ENCODE results near the gene PMM1.
"Not testable (repeated sequence)": the region's sequence is repeated elsewhere in the genome, so short reads cannot be mapped to it uniquely, and the experiment has no call there.

The PMM1 gene

GRCh38 chr22:41582694-41583093 lies 6.9 kb downstream of the PMM1 start:
- Mint-ChIP-seq H3K4me1 (ENCODE audit: low read depth) (peaks cover 3% of the 10 kb centered on the region), H3K27me3 (ENCODE audit: low read depth) (no peaks in the 10 kb centered on the region), H3K36me3 (ENCODE audit: low read depth) (peaks cover 17% of the 10 kb centered on the region), H3K9me3 (no peaks in the 10 kb centered on the region), H3K27ac (no peak overlapping the region), H3K4me3 (no peak overlapping the region)
- no peak for DNase-seq (ENCODE audit: low spot score)

DNA sequence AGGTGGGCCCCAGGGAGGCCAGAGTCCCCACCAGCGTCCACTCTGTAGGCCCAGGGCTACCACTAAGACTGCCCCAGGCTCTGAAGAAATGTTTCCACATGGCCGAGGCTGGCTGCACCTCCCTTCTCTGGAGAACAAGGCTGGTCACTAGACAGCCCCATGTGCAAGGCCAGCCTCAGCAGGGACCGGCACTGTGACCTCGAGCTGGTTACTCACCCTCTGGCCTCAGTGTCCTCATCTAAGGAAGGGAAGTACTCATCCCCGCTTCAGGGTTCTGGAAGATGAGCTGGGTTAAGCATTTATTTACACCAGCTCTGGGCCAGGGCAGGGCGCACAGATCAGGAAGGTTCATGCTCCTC lies 9.7 kb downstream of the PMM1 start:
- DNase-seq (ENCODE audit: low spot score), result no peak
- no peak overlapping the region for H3K4me3 Mint-ChIP-seq
- no peak overlapping the region for H3K27ac Mint-ChIP-seq
- peaks cover 22% of the 10 kb centered on the region for H3K36me3 Mint-ChIP-seq (ENCODE audit: low read depth)
- H3K27me3 Mint-ChIP-seq (ENCODE audit: low read depth), result no peaks in the 10 kb centered on the region
- no peaks in the 10 kb centered on the region for H3K9me3 Mint-ChIP-seq
- H3K4me1 Mint-ChIP-seq (ENCODE audit: low read depth), result no peaks in the 10 kb centered on the region

GRCh38 chr22:41579297-41579996 lies 10.2 kb downstream of the PMM1 start:
- Mint-ChIP-seq H3K27me3 (ENCODE audit: low read depth) (no peaks in the 10 kb centered on the region), H3K27ac (no peak overlapping the region), H3K36me3 (ENCODE audit: low read depth) (peaks cover 22% of the 10 kb centered on the region), H3K4me1 (ENCODE audit: low read depth) (no peaks in the 10 kb centered on the region), H3K4me3 (no peak overlapping the region), H3K9me3 (no peaks in the 10 kb centered on the region)
- no peak for DNase-seq (ENCODE audit: low spot score)

- H3K36me3 Mint-ChIP-seq (ENCODE audit: low read depth), result peaks cover 19% of the 10 kb centered on the region
- no peak overlapping the region for H3K4me3 Mint-ChIP-seq
- H3K27me3 Mint-ChIP-seq (ENCODE audit: low read depth), result no peaks in the 10 kb centered on the region
- DNase-seq (ENCODE audit: low spot score), result no peak
- no peaks in the 10 kb centered on the region for H3K9me3 Mint-ChIP-seq
- no peaks in the 10 kb centered on the region for H3K4me1 Mint-ChIP-seq (ENCODE audit: low read depth)
- no peak overlapping the region for H3K27ac Mint-ChIP-seq
These were observed 10.8 kb downstream of the PMM1 start for GRCh38 chr22:41578818-41579217.

DNA sequence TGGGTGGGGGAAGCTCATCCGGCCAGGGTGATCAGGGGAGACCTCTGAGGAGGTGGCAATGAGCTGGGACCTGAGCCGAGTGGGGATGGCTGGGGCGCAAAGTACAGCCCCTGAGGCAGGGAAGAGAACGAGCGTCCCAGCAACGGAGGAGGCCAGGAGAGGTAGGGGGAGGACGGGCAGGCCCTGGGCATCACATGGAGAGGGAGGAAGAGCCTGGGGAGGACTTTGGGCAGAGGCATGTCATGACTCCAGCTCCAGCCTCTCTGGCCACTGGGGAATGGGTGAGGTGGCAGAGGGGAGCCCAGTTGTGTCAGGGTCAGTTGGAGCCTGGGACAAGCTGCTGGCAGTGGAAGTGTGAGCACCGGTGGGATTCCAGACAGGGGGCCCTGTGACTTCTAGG lies 11.5 kb downstream of the PMM1 start:
- Mint-ChIP-seq H3K4me3 (no peak overlapping the region), H3K36me3 (ENCODE audit: low read depth) (peaks cover 15% of the 10 kb centered on the region), H3K9me3 (no peaks in the 10 kb centered on the region), H3K27ac (no peak overlapping the region), H3K4me1 (ENCODE audit: low read depth) (no peaks in the 10 kb centered on the region), H3K27me3 (ENCODE audit: low read depth) (no peaks in the 10 kb centered on the region)
- DNase-seq (ENCODE audit: low spot score), result no peak

DNA sequence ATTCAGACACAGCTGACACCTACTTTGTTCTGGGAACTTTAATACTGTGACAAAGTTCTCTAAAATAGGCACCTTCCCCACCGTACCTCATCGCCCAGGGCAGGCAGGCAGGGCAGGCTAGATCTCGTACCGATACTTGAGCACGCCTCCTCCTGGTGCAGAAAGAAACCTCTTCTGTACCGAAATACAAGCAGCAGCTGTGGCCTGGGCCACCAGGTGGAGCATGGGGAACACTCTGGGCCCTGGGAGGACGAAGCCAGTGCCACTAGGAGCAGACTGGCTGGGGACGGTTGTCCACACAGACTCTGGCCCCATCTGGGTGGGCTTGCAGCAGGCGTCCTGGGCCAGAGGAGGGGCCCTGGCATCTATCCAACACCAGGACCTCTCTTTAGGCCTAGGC lies 12.8 kb downstream of the PMM1 start:
- no peak overlapping the region for H3K27ac Mint-ChIP-seq
- no peaks in the 10 kb centered on the region for H3K27me3 Mint-ChIP-seq (ENCODE audit: low read depth)
- H3K4me1 Mint-ChIP-seq (ENCODE audit: low read depth), result no peaks in the 10 kb centered on the region
- peak; percentile 8 for DNase-seq (ENCODE audit: low spot score)
- H3K36me3 Mint-ChIP-seq (ENCODE audit: low read depth), result peaks cover 9% of the 10 kb centered on the region
- H3K4me3 Mint-ChIP-seq, result no peak overlapping the region
- H3K9me3 Mint-ChIP-seq, result no peaks in the 10 kb centered on the region

- no peaks in the 10 kb centered on the region for H3K9me3 Mint-ChIP-seq
- H3K27ac Mint-ChIP-seq, result no peak overlapping the region
- H3K4me3 Mint-ChIP-seq, result no peak overlapping the region
- no peaks in the 10 kb centered on the region for H3K4me1 Mint-ChIP-seq (ENCODE audit: low read depth)
- H3K27me3 Mint-ChIP-seq (ENCODE audit: low read depth), result no peaks in the 10 kb centered on the region
- peaks cover 9% of the 10 kb centered on the region for H3K36me3 Mint-ChIP-seq (ENCODE audit: low read depth)
- DNase-seq (ENCODE audit: low spot score), result no peak
These were observed 14.1 kb downstream of the PMM1 start for GRCh38 chr22:41575533-41575932.

DNA sequence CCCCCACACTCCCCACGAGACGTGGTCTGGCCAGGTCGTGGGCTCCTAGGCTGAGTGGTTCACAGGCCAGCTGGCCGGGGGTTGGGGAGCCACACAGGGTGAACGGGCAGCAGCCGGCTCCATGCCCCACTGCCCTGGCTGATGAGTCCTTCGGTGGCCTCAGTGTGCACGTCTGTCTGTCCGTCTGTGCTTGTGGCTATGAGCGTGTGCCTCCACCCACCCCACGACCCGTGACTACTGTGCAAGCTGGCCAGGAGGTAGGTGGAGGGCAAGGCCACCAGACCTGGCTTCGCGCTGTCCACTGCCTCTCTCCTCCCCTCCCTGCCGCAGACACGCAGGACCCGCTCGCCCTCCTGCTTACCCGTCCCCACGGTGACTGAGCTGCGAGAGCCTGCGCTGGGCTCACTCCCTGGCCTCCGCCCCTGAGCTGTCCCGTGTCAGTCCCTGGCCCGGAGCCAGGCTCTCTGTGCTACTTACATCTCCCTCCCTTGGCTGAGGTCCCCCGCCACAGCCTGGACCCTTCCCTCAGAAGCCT lies 14.7 kb downstream of the PMM1 start:
- Mint-ChIP-seq H3K36me3 (ENCODE audit: low read depth) (peaks cover 7% of the 10 kb centered on the region), H3K27ac (no peak overlapping the region), H3K9me3 (no peaks in the 10 kb centered on the region)

DNA sequence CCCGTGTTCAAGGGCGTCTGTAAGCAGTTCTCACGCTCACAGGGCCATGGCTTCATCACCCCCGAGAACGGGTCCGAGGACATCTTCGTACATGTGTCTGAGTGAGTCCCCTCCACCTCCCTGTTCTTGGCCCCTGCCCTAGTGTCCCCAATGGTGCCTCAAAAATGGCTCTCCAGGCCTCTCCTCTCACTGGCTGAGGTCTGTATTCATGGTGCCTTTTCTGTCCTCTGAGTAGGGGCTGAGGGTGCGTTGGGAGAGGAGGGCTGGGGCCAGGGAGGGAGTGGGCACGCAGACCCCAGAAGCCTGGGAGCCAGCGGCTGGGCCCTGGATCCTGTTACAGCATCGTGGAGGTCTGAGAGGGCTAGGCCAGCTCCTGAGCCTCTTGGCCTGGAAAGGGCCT lies 16.0 kb downstream of the PMM1 start:
- Mint-ChIP-seq H3K27me3 (ENCODE audit: low read depth) (peaks cover 3% of the 10 kb centered on the region), H3K9me3 (no peaks in the 10 kb centered on the region), H3K36me3 (ENCODE audit: low read depth) (peaks cover 7% of the 10 kb centered on the region), H3K4me1 (ENCODE audit: low read depth) (no peaks in the 10 kb centered on the region), H3K27ac (no peak overlapping the region), H3K4me3 (no peak overlapping the region)
- DNase-seq (ENCODE audit: low spot score), result no peak

More for the DNA sequence above, 14.7 kb downstream of the PMM1 start:
- Mint-ChIP-seq H3K27me3 (ENCODE audit: low read depth) (no peaks in the 10 kb centered on the region), H3K4me1 (ENCODE audit: low read depth) (no peaks in the 10 kb centered on the region), H3K4me3 (no peak overlapping the region)
- no peak for DNase-seq (ENCODE audit: low spot score)

DNA sequence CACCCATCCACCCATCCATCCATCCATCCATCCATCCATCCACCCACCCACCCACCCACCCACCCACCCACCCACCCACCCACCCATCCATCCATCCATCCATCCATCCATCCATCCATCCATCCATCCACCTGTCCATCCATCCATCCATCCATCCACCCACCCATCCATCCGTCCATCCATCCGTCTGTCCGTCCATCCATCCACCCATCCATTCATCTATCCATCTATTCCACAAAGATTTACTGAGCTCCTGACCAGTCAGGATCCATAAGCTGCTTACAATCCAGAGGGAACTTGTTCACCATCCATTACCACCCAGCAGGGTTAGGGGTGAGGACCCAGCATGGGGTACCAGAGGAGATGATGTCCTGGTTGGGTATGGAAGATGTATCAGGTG lies 17.3 kb downstream of the PMM1 start:
- H3K27me3 Mint-ChIP-seq (ENCODE audit: low read depth); H3K4me1 Mint-ChIP-seq (ENCODE audit: low read depth); H3K27ac Mint-ChIP-seq; DNase-seq (ENCODE audit: low spot score); H3K9me3 Mint-ChIP-seq; H3K4me3 Mint-ChIP-seq; H3K36me3 Mint-ChIP-seq (ENCODE audit: low read depth): not testable (repeated sequence)

GRCh38 chr22:41571786-41572185 lies 17.9 kb downstream of the PMM1 start:
- Mint-ChIP-seq H3K4me3 (no peak overlapping the region), H3K9me3 (no peaks in the 10 kb centered on the region), H3K27me3 (ENCODE audit: low read depth) (peaks cover 3% of the 10 kb centered on the region), H3K4me1 (ENCODE audit: low read depth) (no peaks in the 10 kb centered on the region), H3K27ac (no peak overlapping the region), H3K36me3 (ENCODE audit: low read depth) (peaks cover 5% of the 10 kb centered on the region)
- DNase-seq (ENCODE audit: low spot score), result no peak

- Mint-ChIP-seq H3K27ac (no peak overlapping the region), H3K4me1 (ENCODE audit: low read depth) (peaks cover 5% of the 10 kb centered on the region), H3K36me3 (ENCODE audit: low read depth) (no peaks in the 10 kb centered on the region), H3K4me3 (no peak overlapping the region), H3K27me3 (ENCODE audit: low read depth) (peaks cover 5% of the 10 kb centered on the region), H3K9me3 (no peaks in the 10 kb centered on the region)
- no peak for DNase-seq (ENCODE audit: low spot score)
These were observed 19.4 kb downstream of the PMM1 start for GRCh38 chr22:41570221-41570620.

DNA sequence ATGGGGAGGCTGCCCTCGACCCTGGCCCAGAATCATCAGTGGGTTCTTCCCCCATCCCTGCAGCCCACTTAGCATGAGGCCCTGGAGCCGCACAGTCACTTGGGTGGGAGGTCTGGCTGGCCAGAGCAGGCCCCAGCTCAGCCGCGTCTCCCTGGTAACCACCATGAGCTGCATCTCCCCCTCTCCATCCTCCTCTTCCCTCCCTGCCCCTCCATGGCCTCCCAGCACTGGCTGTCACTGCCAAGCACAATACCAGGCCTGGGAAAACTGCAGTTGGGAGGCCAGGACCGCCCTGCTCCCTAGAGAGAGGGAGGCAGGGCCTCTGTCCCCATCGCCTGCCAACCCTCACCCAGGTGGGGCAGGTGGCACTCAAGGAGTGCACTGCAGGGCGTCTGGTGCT lies 20.8 kb downstream of the PMM1 start:
- Mint-ChIP-seq H3K9me3 (no peaks in the 10 kb centered on the region), H3K27ac (no peak overlapping the region), H3K27me3 (ENCODE audit: low read depth) (peaks cover 5% of the 10 kb centered on the region), H3K4me3 (no peak overlapping the region), H3K36me3 (ENCODE audit: low read depth) (no peaks in the 10 kb centered on the region), H3K4me1 (ENCODE audit: low read depth) (peaks cover 5% of the 10 kb centered on the region)
- no peak for DNase-seq (ENCODE audit: low spot score)

GRCh38 chr22:41567512-41567768 lies 22.2 kb downstream of the PMM1 start:
- H3K4me3 Mint-ChIP-seq, result no peak overlapping the region
- peaks cover 6% of the 10 kb centered on the region for H3K27me3 Mint-ChIP-seq (ENCODE audit: low read depth)
- H3K36me3 Mint-ChIP-seq (ENCODE audit: low read depth), result no peaks in the 10 kb centered on the region
- H3K4me1 Mint-ChIP-seq (ENCODE audit: low read depth), result peaks cover 5% of the 10 kb centered on the region
- H3K27ac Mint-ChIP-seq, result no peak overlapping the region
- H3K9me3 Mint-ChIP-seq, result no peaks in the 10 kb centered on the region
- no peak for DNase-seq (ENCODE audit: low spot score)

- Mint-ChIP-seq H3K36me3 (ENCODE audit: low read depth) (no peaks in the 10 kb centered on the region), H3K4me3 (no peak overlapping the region), H3K27me3 (ENCODE audit: low read depth) (peaks cover 21% of the 10 kb centered on the region), H3K9me3 (no peaks in the 10 kb centered on the region), H3K27ac (no peak overlapping the region), H3K4me1 (ENCODE audit: low read depth) (peaks cover 5% of the 10 kb centered on the region)
- peak; percentile 24 for DNase-seq (ENCODE audit: low spot score)
These were observed 24.1 kb downstream of the PMM1 start for GRCh38 chr22:41565403-41566054.
